GM21723 (cell line): ENCODE results near the gene CNNM1.

Source experiments
- ATAC-seq: cut with Tn5 transposase; IDR thresholded peaks from one replicate; pipeline ENCODE4 v1.9.1; 2021; ENCODE audit warnings: mild to moderate bottlenecking, moderate library complexity; ENCODE audit not compliant: unreplicated experiment

CNNM1 gene

GRCh38 chr10:99329304-99329553, at the start of gene CNNM1:
Gene CNNM1 (plus strand): TSS chr10:99329356. CDS start chr10:99329388, 32 bp downstream.
- ATAC-seq: peak; percentile 91

GRCh38 chr10:99279626-99280111, 49.5 kb upstream of the CNNM1 start:
- ATAC-seq: peak; percentile 56

DNA sequence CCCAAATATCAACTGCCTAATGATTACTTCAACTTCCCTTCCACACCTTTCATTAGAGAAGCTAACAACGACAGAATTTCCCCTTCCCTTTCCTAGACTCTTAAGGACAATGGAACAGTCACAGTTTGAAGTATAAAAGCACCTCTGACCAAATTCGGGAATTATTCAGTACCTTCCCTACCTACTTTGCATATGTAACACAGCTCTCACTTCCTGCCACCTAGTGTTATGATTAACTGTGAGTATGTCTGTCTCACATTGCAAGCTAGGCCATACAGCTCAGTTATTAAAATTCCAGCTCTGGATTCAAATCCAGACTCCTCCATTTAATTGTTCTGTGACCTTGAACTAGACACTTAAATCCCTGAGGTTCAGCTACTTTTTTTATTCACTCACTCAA, 48.7 kb upstream of the CNNM1 start:
- peak; percentile 76 for ATAC-seq

DNA sequence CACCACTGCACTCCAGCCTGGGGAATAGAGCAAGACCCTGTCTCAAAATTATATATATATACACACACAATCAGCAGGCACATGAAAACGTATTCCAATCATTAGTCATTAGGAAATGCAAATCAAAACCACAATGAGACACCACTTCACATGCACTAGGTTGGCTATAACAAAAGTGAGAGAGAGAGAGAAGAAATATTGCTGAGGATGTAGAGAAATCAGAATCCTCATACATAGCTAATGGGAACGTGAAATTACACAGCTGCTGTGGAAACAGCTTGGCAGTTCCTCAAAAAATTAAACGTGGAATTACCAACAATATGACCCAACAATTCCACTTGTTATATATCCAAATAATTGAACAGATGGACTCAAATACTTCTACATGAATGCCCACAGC, 43.3 kb upstream of the CNNM1 start:
- ATAC-seq: no peak

DNA sequence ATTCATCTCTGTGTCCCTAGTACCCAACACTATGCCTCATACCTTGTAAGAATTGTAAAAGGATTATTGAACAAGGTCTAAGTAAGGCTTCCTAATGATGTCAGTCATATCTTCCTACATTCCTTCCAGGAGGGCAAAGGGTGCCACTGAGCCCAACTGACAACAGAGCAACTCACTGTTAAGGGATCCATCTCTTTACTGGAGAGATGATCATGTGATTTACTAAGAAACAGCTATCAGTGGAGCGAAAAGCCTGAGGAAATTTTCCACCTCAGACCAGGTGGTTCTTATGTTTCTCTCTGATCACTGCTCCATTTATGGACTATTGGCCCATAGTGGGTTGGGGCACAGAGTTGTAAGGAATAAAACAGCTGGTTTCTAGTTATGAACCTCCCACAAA, 38.9 kb upstream of the CNNM1 start:
- no peak for ATAC-seq

GRCh38 chr10:99292159-99292558, 37.0 kb upstream of the CNNM1 start:
- no peak for ATAC-seq

- ATAC-seq: no peak
Observed at GRCh38 chr10:99296605-99297004, 32.6 kb upstream of the CNNM1 start.

DNA sequence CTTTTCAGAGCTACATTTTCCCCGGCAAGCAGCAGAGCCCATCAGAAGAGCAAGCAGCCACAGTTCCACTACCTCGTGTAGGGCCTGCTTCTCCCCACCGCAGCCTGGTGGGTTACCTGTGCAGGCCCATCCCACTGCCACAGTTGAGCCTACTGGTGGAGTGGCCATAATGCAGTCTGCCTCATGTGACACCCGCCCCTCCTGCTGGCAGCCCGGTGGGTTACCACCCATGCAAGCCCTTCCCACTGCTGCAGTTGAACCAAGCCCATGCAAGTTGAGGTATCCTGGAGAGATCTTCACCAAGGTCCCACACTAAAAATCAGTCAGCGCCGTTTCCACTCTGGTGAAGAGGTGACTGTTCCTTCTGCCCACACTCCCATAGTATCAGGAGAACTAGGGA, 32.1 kb upstream of the CNNM1 start:
- no peak for ATAC-seq

DNA sequence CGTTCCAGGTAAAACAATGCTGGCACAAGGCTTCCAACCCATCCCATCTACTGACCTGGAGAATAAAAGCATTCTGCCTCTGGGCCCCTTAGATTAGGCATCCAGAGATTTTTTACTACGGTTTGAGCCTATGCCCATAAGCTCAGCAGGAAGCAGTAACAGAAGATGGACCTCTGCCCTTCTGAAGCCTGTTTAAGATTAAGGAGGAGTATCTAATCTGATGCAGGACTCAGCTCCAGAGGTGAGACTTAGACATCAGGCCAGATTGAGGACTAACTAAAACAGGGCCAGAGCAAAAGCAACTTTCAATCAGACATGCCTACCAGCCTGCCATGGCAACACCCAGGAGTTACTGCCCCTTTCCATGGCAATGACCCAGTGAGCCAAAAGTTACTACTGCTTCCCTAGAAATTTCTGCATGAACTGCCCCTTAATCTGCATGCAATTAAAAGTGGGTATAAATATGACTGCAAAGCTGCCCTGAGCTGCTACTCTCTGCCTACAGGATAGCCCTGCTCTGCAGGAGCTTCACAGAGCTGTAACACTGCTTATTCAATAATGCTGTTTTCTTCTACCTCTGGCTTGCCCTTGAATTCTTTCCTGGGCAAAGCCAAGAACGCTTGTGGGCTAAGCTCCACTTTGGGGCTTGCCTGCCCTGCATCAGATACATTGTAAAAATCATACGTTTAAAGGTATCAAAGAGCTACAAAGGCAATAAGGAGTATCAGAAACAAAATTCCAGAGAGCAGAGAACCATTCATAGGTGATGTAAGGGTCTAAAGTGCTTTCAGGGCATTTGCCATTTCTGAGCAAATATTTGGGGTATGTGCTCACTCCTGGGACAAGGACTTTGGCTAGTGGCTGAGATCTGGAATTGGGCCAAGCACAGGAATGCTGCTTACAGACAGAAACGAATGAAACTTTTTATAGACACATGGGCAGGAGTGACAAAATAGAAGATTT, 25.0 kb upstream of the CNNM1 start:
- no peak for ATAC-seq

DNA sequence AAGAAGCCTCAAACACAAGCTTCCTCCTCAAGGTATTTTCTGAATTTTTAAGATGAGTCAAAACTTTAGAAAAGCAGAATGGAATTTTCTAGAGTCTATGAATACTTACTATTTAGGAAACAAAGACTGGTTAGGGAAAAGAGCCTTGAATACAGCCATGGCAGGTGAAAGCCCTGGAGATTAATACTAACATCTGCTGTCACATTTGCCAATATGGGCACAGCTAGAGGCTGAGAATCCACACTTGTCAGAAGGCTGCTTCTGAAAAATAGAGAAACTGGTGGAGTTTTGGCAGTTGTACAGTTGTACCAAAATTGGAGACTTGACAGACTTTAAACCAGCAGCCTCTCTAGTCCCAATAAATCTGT, 24.3 kb upstream of the CNNM1 start:
- ATAC-seq: no peak

- no peak for ATAC-seq
Observed at GRCh38 chr10:99312501-99312900, 16.7 kb upstream of the CNNM1 start.

- ATAC-seq: no peak
Observed at GRCh38 chr10:99315853-99316252, 13.3 kb upstream of the CNNM1 start.

GRCh38 chr10:99316374-99316773, 12.8 kb upstream of the CNNM1 start:
- no peak for ATAC-seq

DNA sequence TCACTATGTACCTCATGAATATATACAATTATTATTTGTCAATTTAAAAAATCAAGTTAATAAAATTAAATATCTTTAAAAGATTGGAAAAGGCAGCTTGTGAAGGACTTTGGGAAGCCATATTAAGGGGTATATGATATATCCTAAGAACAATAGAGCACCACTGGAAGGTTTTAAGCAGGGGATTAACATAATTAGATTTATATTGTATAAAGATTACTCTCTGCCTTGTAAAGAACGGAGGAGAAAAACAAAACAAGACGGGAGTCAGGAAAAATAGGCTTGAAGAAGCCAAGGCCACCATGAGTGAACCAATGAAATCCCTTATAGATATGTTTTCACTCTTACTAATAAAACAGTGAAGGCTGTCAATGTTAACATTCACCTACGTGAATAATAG, 11.1 kb upstream of the CNNM1 start:
- ATAC-seq: no peak

GRCh38 chr10:99318475-99318874, 10.7 kb upstream of the CNNM1 start:
- no peak for ATAC-seq

GRCh38 chr10:99325281-99325680, 3.9 kb upstream of the CNNM1 start:
- ATAC-seq: no peak

DNA sequence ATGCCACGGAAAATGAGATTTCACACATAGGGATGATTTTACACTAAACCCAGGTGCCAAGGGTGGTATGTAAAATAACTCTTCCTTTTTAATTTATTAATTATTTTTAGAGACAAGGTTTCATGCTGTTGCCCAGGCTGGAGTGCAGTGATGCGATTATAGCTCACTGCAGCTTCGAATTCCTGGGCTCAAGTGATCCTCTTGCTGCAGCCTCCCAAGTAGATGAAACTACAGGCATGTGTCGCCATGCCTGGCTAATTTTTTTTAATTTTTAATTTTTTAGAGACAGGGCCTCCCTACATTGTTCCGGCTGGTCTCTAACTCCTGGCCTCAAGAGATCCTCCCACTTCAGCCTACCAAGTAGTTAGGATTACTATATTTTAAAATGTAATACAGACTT, 2.3 kb upstream of the CNNM1 start:
- ATAC-seq: no peak

- no peak for ATAC-seq
Observed at GRCh38 chr10:99328579-99329303, 415 bp upstream of the CNNM1 start.

GRCh38 chr10:99329554-99330346, 594 bp downstream of the CNNM1 start:
- peak; percentile 55 for ATAC-seq

- ATAC-seq: no peak
Observed at GRCh38 chr10:99330347-99330924, 1.3 kb downstream of the CNNM1 start.

DNA sequence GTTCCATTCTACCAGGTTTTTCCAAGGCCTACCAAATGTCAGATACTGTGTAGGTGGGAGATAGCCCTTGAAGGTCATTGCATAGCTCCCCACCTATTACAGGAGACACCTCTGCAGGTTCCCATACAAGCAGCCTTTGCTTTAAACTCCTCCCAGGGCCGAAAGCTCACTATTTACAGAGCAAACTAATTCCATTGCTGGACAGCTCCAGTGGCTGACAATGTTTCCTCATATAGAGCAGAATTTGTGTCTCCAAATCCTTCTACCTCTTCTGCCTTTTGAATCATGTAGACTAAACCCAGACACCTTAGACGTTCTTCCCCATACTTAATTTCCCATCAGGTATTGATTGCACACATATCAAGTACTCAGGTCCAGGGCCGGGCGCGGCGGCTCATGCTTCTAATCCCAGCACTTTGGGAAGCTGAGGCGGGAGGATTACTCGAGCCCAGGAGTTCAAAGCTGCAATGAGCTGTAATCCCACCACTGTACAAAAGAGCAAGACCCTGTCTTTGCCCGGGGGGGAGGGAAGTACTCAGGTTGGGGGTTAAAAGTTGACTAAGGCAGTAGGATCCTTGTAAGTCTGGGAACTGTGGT, 2.1 kb downstream of the CNNM1 start:
- ATAC-seq: no peak
